Activated CD4-positive, alpha-beta memory T cell treated with anti-CD3 and anti-CD28 coated beads for 36 hours (primary cell): ENCODE results near the gene ARL6IP4. TPM values are rescaled to one million over a fixed set of nuclear protein-coding genes. Genes with fewer than 3 reads are reported as not detected.

Source experiments
- CTCF ChIA-PET: fragments of 350-600 bp; sonication (Branson Sonifier 250); formaldehyde crosslinking; loops from one replicate; lab custom pipeline; 2021; ENCODE audit warnings: antibody characterized with exemption, inconsistent platforms; lab: Charles Lee
- POLR2A ChIA-PET: fragments of 350-600 bp; sonication (Branson Sonifier 250); formaldehyde crosslinking; loops from one replicate; lab custom pipeline; 2021; ENCODE audit warnings: antibody characterized with exemption; lab: Charles Lee
- DNase-seq: peaks from one replicate; pipeline ENCODE4 v3.0.0-alpha.2; 2020
- H3K27ac Mint-ChIP-seq: one replicate; pipeline ENCODE4 v1.8.0; 2021; ENCODE audit warnings: mixed read lengths
- H3K27me3 Mint-ChIP-seq: one replicate; pipeline ENCODE4 v1.8.0; 2021; ENCODE audit warnings: mixed read lengths
- H3K36me3 Mint-ChIP-seq: one replicate; pipeline ENCODE4 v1.8.0; 2021; ENCODE audit warnings: mixed read lengths
- H3K4me1 Mint-ChIP-seq: one replicate; pipeline ENCODE4 v1.8.0; 2021; ENCODE audit warnings: low read depth, mixed read lengths
- H3K4me3 Mint-ChIP-seq: one replicate; pipeline ENCODE4 v1.8.0; 2021; ENCODE audit warnings: mild to moderate bottlenecking, mixed read lengths
- H3K9me3 Mint-ChIP-seq: one replicate; pipeline ENCODE4 v1.8.0; 2021; ENCODE audit warnings: mixed read lengths
- intact Hi-C: fragments of 100-400 bp; cut with micrococcal nuclease; formaldehyde crosslinking; loops from one replicate; pipeline ENCODE4 v1.15.1; 2023
- total RNA-seq, 2 experiments: library from RNA; stranded (reverse); gene quantifications; one replicate each; pipeline ENCODE4 v1.2.3, GENCODE V29; 2021

The ARL6IP4 gene
- total RNA-seq, 2 experiments from 2014 or later: 180 to 188 TPM

- no peak for DNase-seq
- H3K27ac Mint-ChIP-seq: no peak overlapping the region
- peaks cover 8% of the 10 kb centered on the region for H3K4me1 Mint-ChIP-seq
- POLR2A ChIA-PET: interaction anchor here (0.6 kb wide), 1 partner anchor 156 kb away, joined by 3 read pairs; no protein-coding TSS in a partner anchor
- H3K9me3 Mint-ChIP-seq: no peaks in the 10 kb centered on the region
- intact Hi-C loops: no loop called here
- H3K36me3 Mint-ChIP-seq: no peaks in the 10 kb centered on the region
- H3K27me3 Mint-ChIP-seq: no peaks in the 10 kb centered on the region
- CTCF ChIA-PET: interaction anchor here (0.9 kb wide), 1 partner anchor 139 kb away, joined by 3 read pairs; no protein-coding TSS in a partner anchor
- no peak overlapping the region for H3K4me3 Mint-ChIP-seq
Measured at GRCh38 chr12:122995503-122996187, 15.2 kb downstream of the ARL6IP4 start.

GRCh38 chr12:122996188-122996601, 15.7 kb downstream of the ARL6IP4 start:
- Mint-ChIP-seq H3K4me3 (no peak overlapping the region), H3K27me3 (no peaks in the 10 kb centered on the region), H3K9me3 (no peaks in the 10 kb centered on the region), H3K27ac (no peak overlapping the region), H3K4me1 (peaks cover 8% of the 10 kb centered on the region), H3K36me3 (no peaks in the 10 kb centered on the region)
- no peak for DNase-seq
- intact Hi-C loops: no loop called here
- CTCF ChIA-PET: interaction anchor here (0.9 kb wide), 1 partner anchor 140 kb away, joined by 3 read pairs; no protein-coding TSS in a partner anchor
- POLR2A ChIA-PET: no interaction called here

DNA sequence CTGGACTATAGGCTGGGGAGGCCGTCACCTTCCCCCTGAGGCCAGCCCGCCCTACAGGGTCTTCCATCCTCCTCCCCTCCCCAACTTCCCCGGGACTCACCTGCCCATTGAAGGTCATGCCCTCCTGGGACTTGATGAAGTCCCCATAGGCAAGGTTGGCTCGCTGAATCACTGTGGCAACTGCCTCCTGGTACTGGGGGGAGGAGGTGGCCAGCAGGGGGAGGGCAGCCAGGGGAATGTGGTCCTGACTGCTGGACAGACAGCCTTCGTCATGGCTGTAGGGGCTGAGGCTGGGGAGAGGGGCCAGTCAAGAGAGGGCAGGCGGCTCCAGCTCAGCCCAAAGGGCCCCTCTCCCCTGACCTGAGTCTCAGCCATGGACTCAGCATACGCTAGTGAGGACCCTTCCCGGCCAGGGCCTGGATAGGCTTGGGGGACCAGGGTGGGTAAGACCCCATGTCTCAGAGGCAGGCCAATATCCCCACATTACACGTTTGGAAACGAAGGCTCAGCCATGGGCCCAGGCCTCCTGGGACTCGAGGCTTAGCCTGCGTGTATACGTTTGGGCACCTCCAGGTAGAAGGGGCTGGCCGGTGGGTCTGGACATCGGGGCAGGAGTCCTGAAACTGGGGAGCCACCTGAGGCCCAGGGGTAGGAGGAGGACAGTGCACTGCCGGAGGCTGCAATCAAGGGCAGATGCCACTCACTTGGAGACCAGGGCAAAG, 16.3 kb downstream of the ARL6IP4 start:
- H3K36me3 Mint-ChIP-seq: no peaks in the 10 kb centered on the region
- no peaks in the 10 kb centered on the region for H3K27me3 Mint-ChIP-seq
- H3K4me3 Mint-ChIP-seq: no peak overlapping the region
- H3K4me1 Mint-ChIP-seq: peaks cover 8% of the 10 kb centered on the region
- ChIA-PET CTCF (no interaction called here), POLR2A (no interaction called here)
- no peaks in the 10 kb centered on the region for H3K9me3 Mint-ChIP-seq
- intact Hi-C loops: no loop called here
- DNase-seq: no peak
- no peak overlapping the region for H3K27ac Mint-ChIP-seq

DNA sequence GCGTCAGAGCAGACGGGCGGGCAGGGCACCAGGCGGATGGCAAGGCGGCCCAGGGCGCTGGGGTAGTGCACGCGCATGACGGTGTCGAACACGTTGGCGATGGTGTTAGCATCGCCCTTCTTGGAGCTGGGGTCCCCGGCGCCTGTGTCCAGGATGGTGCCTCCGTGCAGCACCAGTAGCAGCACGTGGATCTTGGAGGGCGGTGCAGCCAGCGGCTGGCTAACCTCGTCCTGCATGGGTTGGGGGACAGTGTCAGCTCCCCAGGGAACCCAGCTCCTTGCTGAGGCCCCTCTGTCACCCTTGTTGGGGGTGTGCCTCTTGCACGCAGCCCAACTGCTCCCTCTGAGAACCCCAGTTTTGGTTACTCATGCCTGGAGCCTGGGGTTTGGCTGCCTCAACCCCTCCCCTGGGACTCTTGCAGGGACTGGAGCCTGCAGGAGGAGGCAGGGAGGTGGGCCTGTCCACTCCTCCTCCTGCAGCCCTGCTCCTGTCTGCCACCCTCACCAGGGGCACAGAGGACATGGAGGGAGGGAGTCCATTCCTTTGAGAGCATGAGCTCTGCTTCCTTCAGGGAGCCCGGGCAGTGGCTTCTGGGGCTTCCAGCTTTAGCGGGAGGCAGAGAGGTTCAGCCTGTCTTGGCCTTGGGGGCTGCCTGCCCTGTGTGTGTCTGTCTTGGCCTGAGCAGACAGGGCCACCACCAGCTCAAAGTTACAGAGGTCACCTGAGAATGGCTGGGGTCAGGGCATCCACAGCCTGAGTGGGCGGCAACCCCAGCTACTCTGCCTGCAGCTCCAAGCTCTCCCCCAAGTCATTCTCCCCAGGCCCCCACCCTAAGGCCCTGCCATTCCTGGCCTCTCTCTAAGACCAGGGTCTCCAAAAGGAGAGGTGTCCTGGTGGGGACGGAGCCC, 17.1 kb downstream of the ARL6IP4 start:
- Mint-ChIP-seq H3K4me3 (no peak overlapping the region), H3K9me3 (no peaks in the 10 kb centered on the region), H3K27ac (no peak overlapping the region), H3K4me1 (peaks cover 8% of the 10 kb centered on the region), H3K27me3 (no peaks in the 10 kb centered on the region), H3K36me3 (no peaks in the 10 kb centered on the region)
- ChIA-PET POLR2A (no interaction called here), CTCF (no interaction called here)
- no peak for DNase-seq
- intact Hi-C loops: no loop called here

- Mint-ChIP-seq H3K36me3 (no peaks in the 10 kb centered on the region), H3K27me3 (no peaks in the 10 kb centered on the region), H3K27ac (no peak overlapping the region), H3K9me3 (no peaks in the 10 kb centered on the region), H3K4me1 (peaks cover 4% of the 10 kb centered on the region), H3K4me3 (no peak overlapping the region)
- CTCF ChIA-PET: no interaction called here
- POLR2A ChIA-PET: no interaction called here
- intact Hi-C loops: no loop called here
- no peak for DNase-seq
Measured at GRCh38 chr12:122998316-122998715, 17.8 kb downstream of the ARL6IP4 start.

DNA sequence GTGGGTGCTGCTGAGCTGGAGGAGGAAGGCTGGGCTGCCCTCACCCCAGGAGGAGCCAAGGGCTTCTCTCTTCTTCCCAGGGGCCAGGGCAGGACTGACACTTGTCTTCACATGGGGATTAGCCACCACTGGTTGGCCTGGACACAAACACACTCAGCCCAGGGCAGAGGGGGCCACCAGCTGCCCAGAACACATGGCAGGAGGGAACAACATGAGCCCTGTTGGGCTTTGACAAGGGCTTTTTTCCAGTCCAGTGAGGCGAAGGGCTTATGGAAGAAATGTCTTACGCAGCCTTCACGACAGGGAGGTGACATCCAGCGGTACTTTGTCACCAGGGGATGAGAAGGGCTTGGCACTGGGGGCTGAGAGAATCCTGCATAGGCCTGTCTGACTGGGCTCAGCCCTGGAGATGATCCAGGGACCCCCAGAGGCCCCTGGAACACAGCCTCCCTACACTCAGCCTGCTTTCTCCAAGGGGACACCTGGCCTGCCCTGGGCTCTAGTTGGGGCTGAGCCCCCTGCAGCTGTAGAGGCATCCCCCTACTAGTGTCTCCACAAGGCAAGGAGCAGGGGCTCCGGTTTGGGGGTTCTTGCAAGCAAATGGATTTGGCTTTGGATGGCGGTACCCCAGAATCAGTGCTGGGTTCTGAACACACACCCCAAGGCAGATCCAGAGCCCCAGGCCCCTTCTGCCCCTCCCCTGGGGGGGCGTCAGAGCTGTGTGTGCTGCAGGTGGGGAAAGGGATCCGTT, 18.9 kb downstream of the ARL6IP4 start:
- no peak for DNase-seq
- Mint-ChIP-seq H3K9me3 (no peaks in the 10 kb centered on the region), H3K4me1 (no peaks in the 10 kb centered on the region), H3K27me3 (no peaks in the 10 kb centered on the region), H3K27ac (no peak overlapping the region), H3K4me3 (no peak overlapping the region), H3K36me3 (no peaks in the 10 kb centered on the region)
- intact Hi-C loops: no loop called here
- ChIA-PET CTCF (no interaction called here), POLR2A (no interaction called here)

DNA sequence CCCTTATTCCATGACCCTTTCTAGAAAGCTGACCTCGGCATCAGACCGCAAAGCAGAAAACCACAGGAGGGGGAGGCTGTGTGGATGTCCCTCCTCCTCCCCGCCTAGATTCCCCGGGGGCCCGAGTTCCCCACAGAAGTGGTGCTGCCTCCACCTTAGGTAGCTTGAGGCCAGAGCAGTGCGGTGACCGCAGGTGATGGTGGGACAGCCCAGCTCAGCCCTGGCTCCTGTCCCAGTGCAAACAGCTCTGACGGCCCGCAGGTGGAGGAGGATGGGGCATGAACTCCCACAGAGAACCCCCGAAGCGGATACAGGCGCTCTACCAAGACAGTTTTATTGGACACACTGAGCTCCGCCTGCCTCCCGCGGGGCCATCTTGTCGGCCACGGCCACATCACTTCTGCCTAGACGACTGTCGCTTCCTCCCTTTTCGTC, 19.5 kb downstream of the ARL6IP4 start:
- Mint-ChIP-seq H3K4me1 (no peaks in the 10 kb centered on the region), H3K36me3 (no peaks in the 10 kb centered on the region), H3K4me3 (no peak overlapping the region), H3K27ac (no peak overlapping the region), H3K27me3 (no peaks in the 10 kb centered on the region), H3K9me3 (no peaks in the 10 kb centered on the region)
- ChIA-PET POLR2A (no interaction called here), CTCF (no interaction called here)
- intact Hi-C loops: no loop called here
- DNase-seq: no peak

DNA sequence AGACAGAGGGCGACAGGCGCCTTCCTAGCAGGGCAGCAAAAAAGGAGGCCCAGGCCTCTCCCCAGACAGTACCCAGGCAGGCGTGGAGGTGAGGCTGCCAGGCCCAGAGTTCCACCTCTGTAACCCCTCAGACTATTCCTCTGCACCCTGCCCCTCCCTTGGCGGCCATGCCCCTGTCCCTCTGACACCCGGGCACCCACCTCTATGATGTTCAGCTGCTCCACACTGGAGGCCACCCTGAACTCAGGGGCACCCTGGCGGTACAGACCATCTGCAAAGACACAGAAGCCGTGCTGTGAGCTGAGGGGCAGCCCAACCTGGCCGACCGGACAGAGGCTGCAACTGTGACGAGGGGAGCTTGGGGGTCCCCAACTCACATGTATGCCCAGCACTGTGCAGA, 20.1 kb downstream of the ARL6IP4 start:
- intact Hi-C loops: no loop called here
- Mint-ChIP-seq H3K4me1 (no peaks in the 10 kb centered on the region), H3K36me3 (no peaks in the 10 kb centered on the region), H3K27me3 (no peaks in the 10 kb centered on the region), H3K27ac (no peak overlapping the region), H3K4me3 (no peak overlapping the region), H3K9me3 (no peaks in the 10 kb centered on the region)
- ChIA-PET POLR2A (no interaction called here), CTCF (no interaction called here)
- DNase-seq: no peak

DNA sequence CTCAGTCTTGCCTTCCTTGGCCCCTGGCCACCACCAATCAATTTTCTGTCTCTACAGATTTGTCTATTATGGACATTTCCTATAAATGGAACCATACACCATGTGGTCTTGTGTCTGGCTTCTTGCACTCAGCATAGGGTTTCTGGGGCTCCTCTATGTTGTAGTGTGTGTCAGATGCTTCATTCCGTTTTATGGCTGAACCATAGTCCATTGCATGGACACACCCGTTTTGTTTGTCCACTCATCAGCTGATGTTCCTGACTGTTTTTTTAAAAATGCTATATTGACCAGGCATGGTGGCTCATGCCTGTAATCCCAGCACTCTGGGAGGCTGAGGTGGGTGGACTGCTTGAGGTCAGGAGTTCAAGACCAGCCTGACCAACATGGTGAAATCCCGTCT, 21.0 kb downstream of the ARL6IP4 start:
- H3K27me3 Mint-ChIP-seq: no peaks in the 10 kb centered on the region
- H3K9me3 Mint-ChIP-seq: no peaks in the 10 kb centered on the region
- ChIA-PET CTCF (no interaction called here), POLR2A (no interaction called here)
- no peaks in the 10 kb centered on the region for H3K4me1 Mint-ChIP-seq
- DNase-seq: no peak
- no peak overlapping the region for H3K4me3 Mint-ChIP-seq
- H3K36me3 Mint-ChIP-seq: no peaks in the 10 kb centered on the region
- intact Hi-C loops: no loop called here
- no peak overlapping the region for H3K27ac Mint-ChIP-seq

- no peak overlapping the region for H3K27ac Mint-ChIP-seq
- no peaks in the 10 kb centered on the region for H3K36me3 Mint-ChIP-seq
- no peak overlapping the region for H3K4me3 Mint-ChIP-seq
- intact Hi-C loops: no loop called here
- no peaks in the 10 kb centered on the region for H3K27me3 Mint-ChIP-seq
- no peaks in the 10 kb centered on the region for H3K9me3 Mint-ChIP-seq
- ChIA-PET CTCF (no interaction called here), POLR2A (no interaction called here)
- no peaks in the 10 kb centered on the region for H3K4me1 Mint-ChIP-seq
- DNase-seq: no peak
Measured at GRCh38 chr12:123003257-123003656, 22.8 kb downstream of the ARL6IP4 start.

DNA sequence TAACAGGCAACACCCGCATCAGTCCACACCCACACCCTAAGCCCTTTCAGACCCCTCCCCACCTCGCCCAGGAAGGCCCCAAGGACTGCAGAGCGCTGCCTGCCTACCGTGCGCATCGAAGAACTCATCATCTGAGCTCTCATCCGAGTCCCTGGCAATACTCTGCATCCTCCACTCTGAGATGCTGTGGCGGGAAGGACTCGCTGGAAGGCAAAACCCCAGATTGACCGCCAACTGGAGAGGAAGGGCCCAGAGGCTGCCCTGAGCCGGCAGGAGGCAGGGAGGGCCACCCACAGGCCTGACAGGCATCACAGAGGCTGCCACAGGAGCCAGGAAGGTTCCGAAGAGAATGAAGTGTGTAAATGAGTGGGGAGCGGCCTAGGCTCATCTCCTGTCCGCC, 23.8 kb downstream of the ARL6IP4 start:
- intact Hi-C loops: no loop called here
- Mint-ChIP-seq H3K4me1 (no peaks in the 10 kb centered on the region), H3K9me3 (no peaks in the 10 kb centered on the region), H3K27ac (no peak overlapping the region), H3K4me3 (no peak overlapping the region), H3K27me3 (no peaks in the 10 kb centered on the region), H3K36me3 (no peaks in the 10 kb centered on the region)
- no peak for DNase-seq
- ChIA-PET POLR2A (no interaction called here), CTCF (no interaction called here)
